HuH-7.5 (cell line): Measurements from ENCODE around the gene NDST4.

Experiments
- DNase-seq: peaks from one replicate; pipeline ENCODE4 v3.0.0; 2011; ENCODE audit warnings: low spot score

Gene NDST4

DNA sequence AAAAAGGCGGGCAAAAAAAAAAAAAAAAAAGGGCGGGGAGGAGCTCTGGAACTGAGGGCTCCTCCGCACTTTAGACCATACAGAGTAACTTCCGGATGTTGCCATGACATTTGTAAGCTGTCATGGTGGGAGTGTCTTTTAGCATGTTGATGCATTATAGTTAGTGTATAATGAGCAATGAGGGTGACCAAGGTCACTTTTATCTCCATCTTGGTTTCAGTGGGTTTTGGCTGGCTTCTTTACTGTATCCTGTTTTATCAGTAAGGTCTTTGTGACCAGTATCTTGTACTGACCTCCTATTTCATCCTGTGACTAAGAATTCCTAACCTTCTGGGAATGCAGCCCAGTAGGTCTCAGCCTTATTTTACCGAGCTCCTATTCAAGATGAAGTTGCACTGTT, 321.4 kb downstream of the NDST4 start:
- DNase-seq: no peak

- no peak for DNase-seq
These were observed 327.9 kb downstream of the NDST4 start for GRCh38 chr4:114785570-114785969.

DNA sequence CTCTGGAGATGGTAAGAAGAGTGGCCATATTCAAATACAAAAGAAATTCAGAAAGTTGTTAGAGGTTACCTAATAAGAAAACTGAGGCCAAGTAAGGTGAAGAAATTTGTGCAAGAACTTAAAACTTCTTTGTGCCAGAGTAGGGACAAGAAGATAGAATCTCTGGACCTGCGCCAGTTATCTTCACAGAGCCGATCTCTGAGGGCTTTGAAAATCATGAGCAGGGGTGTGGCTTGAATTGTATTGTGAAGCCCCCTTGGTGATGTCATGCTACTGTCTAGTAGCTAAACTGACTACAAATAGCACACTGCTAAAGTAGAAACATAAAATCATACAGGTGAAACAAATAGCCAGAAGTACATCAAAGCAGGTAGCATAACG, 330.2 kb downstream of the NDST4 start:
- no peak for DNase-seq

GRCh38 chr4:114782415-114783214, 330.8 kb downstream of the NDST4 start:
- no peak for DNase-seq

DNA sequence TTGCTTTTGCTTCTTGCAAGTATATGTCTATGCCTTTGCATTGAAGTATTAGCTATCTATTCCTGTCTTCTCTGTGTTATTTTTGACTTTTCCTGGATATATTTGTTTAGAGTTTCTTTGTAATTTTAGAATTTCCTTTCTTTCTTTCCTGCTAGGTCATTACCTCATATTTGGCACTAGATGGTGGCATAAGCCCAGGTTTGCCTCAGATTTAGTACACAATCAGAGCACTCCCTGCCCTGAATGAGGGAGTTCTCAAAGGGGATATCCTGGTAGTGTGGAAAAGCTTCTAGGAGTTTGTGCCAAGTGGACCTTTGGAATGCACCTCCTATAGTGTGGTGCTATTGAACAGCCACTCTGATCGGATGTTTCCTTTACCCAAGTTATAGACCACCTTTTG, 333.2 kb downstream of the NDST4 start:
- DNase-seq: no peak
